Measurements from ENCODE around the gene PPP1R3F. TPM values are rescaled to one million over a fixed set of nuclear protein-coding genes. Genes with fewer than 3 reads are reported as not detected.
A peak's percentile ranks its signal among the peaks of the same experiment; 100 is the strongest.

The PPP1R3F gene
- polyA plus RNA-seq, 2 of the 4 experiments (the other 2 are of a cell fraction): 3.0 to 5.2 TPM

GRCh38 chrX:49271341-49271740 is 1.7 kb downstream of the PPP1R3F start:
- Histone ChIP-seq H3K4me2 (peak overlapping the region; percentile 97), H3K4me3 (peak overlapping the region; percentile 91; the same call in 2 of the 3 replicates), H3K4me1 (peaks cover 29% of the 10 kb centered on the region; the same call in 2 of the 3 replicates), H3K9me3 (no peaks in the 10 kb centered on the region), H3K27ac (no peak overlapping the region)
- ChIA-PET POLR2A (interaction anchor here (1.6 kb wide), 1 partner anchor 81 kb away, joined by 4 read pairs; no protein-coding TSS in a partner anchor), CTCF (no interaction called here)
- WGBS (ENCODE audit: missing lambda C conversion rate): 88% methylated on average over 2 of the region's 2 CpGs
- TF ChIP-seq EHMT2 (IDR thresholded peaks at IDR 0.05; ENCODE audit: low read depth) (no peak), BCL3 (IDR thresholded peaks at IDR 0.05) (no peak)
- ATAC-seq: no peak
- FAIRE-seq: no peak
- no peak for DNase-seq (ENCODE audit: low read depth in 1 of 2, low spot score in 1 of 2)

- TF ChIP-seq FOXS1 (CRISPR knock-in tag; IDR thresholded peaks at IDR 0.05) (no peak), MAX (IDR thresholded peaks at IDR 0.05) (no peak), BCL3 (IDR thresholded peaks at IDR 0.05) (no peak), TFCP2L1 (CRISPR knock-in tag; IDR thresholded peaks at IDR 0.05) (no peak), SREBF2 (IDR thresholded peaks at IDR 0.05) (no peak), MAFK (IDR thresholded peaks at IDR 0.05; ENCODE audit: partially characterized antibody) (no peak), BHLHE40 (IDR thresholded peaks at IDR 0.05; ENCODE audit: low read depth, low read length) (no peak), KDM1A (IDR thresholded peaks at IDR 0.05; ENCODE audit: low read depth) (no peak), FOSL2 (IDR thresholded peaks at IDR 0.05) (no peak), FOSL2 (CRISPR knock-in tag; IDR thresholded peaks at IDR 0.05) (no peak), CTCF (IDR thresholded peaks at IDR 0.05) (no peak), RAD21 (conservative IDR thresholded peaks at IDR 0.05 in 1 of 2, IDR thresholded peaks at IDR 0.05 in 1 of 2) (no peak), ATOH8 (CRISPR knock-in tag; IDR thresholded peaks at IDR 0.05; ENCODE audit: low read depth) (no peak), CBX2 (IDR thresholded peaks at IDR 0.05; ENCODE audit: borderline replicate concordance, low read depth) (no peak), HOXB5 (CRISPR knock-in tag; IDR thresholded peaks at IDR 0.05) (no peak)
- H3K9me3 ChIP-seq: no peaks in the 10 kb centered on the region
- FAIRE-seq: no peak
- no peak overlapping the region for H3K27ac ChIP-seq
- no peak overlapping the region for H3K4me3 ChIP-seq
- CTCF ChIA-PET: interaction anchor here (0.6 kb wide), 1 partner anchor 80 kb away, joined by 3 read pairs; no protein-coding TSS in a partner anchor
- peaks cover 29% of the 10 kb centered on the region; the same call in 2 of the 3 replicates for H3K4me1 ChIP-seq
- POLR2A ChIA-PET: interaction anchor here (0.7 to 0.9 kb wide), 2 partner anchors 37 to 82 kb away, joined by 3 to 7 read pairs; partner anchors contain the start of gene CCDC22
- 82% methylated on average over 6 of the region's 6 CpGs for WGBS (ENCODE audit: missing lambda C conversion rate)
- DNase-seq (ENCODE audit: low read depth in 1 of 2, low spot score in 1 of 2): no peak
- H3K4me2 ChIP-seq: peak overlapping the region; percentile 97; the same call in 2 of the 3 replicates
- ATAC-seq: no peak
Measured at GRCh38 chrX:49272421-49272820, 2.8 kb downstream of the PPP1R3F start.

- no peak overlapping the region for H3K4me2 ChIP-seq
- 91% methylated on average over 8 of the region's 8 CpGs for WGBS (ENCODE audit: missing lambda C conversion rate)
- H3K9me3 ChIP-seq: no peaks in the 10 kb centered on the region
- no peak overlapping the region for H3K4me3 ChIP-seq
- ChIA-PET POLR2A (interaction anchor here (0.6 kb wide), 1 partner anchor 398 kb away, joined by 4 read pairs; no protein-coding TSS in a partner anchor), CTCF (no interaction called here)
- DNase-seq (ENCODE audit: low read depth in 1 of 2, low spot score in 1 of 2) (no peak), ATAC-seq (no peak), FAIRE-seq (no peak)
- peaks cover 27% of the 10 kb centered on the region; the same call in 2 of the 3 replicates for H3K4me1 ChIP-seq
- H3K27ac ChIP-seq: no peak overlapping the region
- TF ChIP-seq CEBPB (IDR thresholded peaks at IDR 0.05) (no peak), MAX (IDR thresholded peaks at IDR 0.05) (no peak), FOXS1 (CRISPR knock-in tag; IDR thresholded peaks at IDR 0.05) (no peak), FOSB (CRISPR knock-in tag; IDR thresholded peaks at IDR 0.05) (no peak), CTCF (IDR thresholded peaks at IDR 0.05) (no peak), RARB (CRISPR knock-in tag; IDR thresholded peaks at IDR 0.05) (no peak), MAFK (IDR thresholded peaks at IDR 0.05; ENCODE audit: partially characterized antibody) (no peak), SREBF2 (IDR thresholded peaks at IDR 0.05) (no peak), ZNF302 (CRISPR knock-in tag; IDR thresholded peaks at IDR 0.05) (no peak), ELK1 (IDR thresholded peaks at IDR 0.05; ENCODE audit: low read depth, low read length) (no peak), NPAS2 (CRISPR knock-in tag; IDR thresholded peaks at IDR 0.05; ENCODE audit: borderline replicate concordance) (no peak), TP53 (CRISPR knock-in tag; IDR thresholded peaks at IDR 0.05) (no peak)
Measured at GRCh38 chrX:49273181-49273727, 3.7 kb downstream of the PPP1R3F start.
